GM12874 (cell line): Measurements from ENCODE around the gene DNAI1.

ENCODE experiments used
- CTCF ChIP-seq: IDR thresholded peaks from 2 replicates; pipeline ENCODE4 v1.5.1; 2011; ENCODE audit warnings: low read depth, mild to moderate bottlenecking, control low read depth, low read length, moderate library complexity; ENCODE audit not compliant: insufficient read depth

Gene DNAI1

GRCh38 chr9:34458013-34458958, at the start of gene DNAI1, which contains the start of gene FAM219A:
DNAI1 (plus strand) TSS chr9:34458805; CDS start chr9:34459006, 201 bp downstream.
FAM219A (minus strand) TSS chr9:34458570; CDS start chr9:34458263, 307 bp downstream.
- TF ChIP-seq CTCF: no peak

- TF ChIP-seq CTCF: no peak
Observed at GRCh38 chr9:34409154-34409553, 49.5 kb upstream of the DNAI1 start.

- TF ChIP-seq CTCF: no peak
Observed at GRCh38 chr9:34412336-34412735, 46.3 kb upstream of the DNAI1 start.

- no peak for TF ChIP-seq CTCF
Observed at GRCh38 chr9:34413231-34413852, 45.3 kb upstream of the DNAI1 start.

DNA sequence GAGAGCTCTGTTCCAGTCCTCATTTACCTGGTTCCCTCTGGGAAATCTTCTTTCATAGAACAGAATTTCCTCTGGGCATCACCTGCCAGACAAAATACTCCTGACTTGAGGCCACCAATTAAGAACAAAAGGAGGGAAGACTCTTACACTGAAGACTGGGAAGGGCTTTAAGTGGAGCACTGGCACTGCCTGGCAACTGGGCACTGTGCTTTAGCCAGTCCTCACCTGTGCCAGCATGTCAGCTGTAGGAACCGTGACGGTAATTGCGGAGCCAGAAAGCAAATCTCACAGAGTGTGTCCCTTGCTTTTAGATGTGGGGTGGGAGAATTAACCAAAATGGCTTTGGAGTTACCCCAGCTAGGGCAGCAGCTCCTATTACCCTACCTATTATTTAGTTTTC, 40.9 kb upstream of the DNAI1 start:
- no peak for TF ChIP-seq CTCF

- no peak for TF ChIP-seq CTCF
Observed at GRCh38 chr9:34419716-34420504, 38.7 kb upstream of the DNAI1 start.

DNA sequence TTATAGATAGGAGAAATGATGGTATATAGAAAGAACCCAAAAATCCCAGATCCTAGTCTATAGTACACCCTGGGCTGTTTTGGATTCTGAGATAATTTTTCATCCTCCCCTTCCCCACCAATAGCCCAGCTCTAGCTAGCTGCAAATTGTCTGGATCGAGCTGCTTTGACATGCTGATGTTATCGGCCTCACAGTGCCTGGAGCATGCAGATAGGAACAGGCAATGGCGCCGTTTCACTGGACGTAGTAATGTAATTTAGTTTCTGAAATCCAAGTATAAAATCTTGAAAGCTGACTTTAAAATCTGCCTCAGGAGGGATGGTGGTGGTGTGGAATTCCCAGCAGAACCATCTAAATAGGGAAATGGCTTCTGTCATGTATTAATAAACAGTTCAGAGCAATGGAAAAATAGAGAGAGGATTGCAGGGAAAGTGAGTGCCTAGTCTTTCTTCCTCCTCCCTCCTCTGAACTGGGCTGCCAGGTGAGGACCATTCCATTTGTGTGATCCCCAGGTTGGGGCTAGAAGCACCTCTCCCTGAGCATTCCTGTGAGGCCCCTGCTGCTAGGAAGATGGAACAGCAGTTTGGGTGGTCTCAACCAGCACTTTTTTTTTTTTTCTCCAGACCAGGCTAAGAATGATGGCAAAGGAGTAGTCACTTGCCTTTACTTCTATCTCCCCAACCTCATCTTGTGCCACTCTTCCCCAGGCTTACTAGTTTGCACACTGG, 32.1 kb upstream of the DNAI1 start:
- no peak for TF ChIP-seq CTCF
